HG03135 (cell line): Measurements from ENCODE around the gene KCNK18.
"Not testable (repeated sequence)": the region's sequence is repeated elsewhere in the genome, so short reads cannot be mapped to it uniquely, and the experiment has no call there.

Experiments
- ATAC-seq: cut with Tn5 transposase; IDR thresholded peaks from one replicate; pipeline ENCODE4 v1.9.1; 2021; ENCODE audit warnings: mild to moderate bottlenecking, moderate library complexity; ENCODE audit not compliant: unreplicated experiment

KCNK18 gene

GRCh38 chr10:117170244-117170643, 27.0 kb upstream of the KCNK18 start:
- ATAC-seq, result no peak

- ATAC-seq, result peak; percentile 85
Observed at GRCh38 chr10:117174439-117175214, 22.7 kb upstream of the KCNK18 start.

GRCh38 chr10:117175215-117175900, 21.9 kb upstream of the KCNK18 start:
- peak; percentile 37 for ATAC-seq

- peak; percentile 61 for ATAC-seq
Observed at GRCh38 chr10:117175901-117176534, 21.3 kb upstream of the KCNK18 start.

GRCh38 chr10:117178190-117178589, 19.1 kb upstream of the KCNK18 start:
- ATAC-seq, result no peak

- ATAC-seq, result no peak
Observed at GRCh38 chr10:117184296-117184695, 13.0 kb upstream of the KCNK18 start.

- no peak for ATAC-seq
Observed at GRCh38 chr10:117184821-117185220, 12.5 kb upstream of the KCNK18 start.

GRCh38 chr10:117185817-117186216, 11.5 kb upstream of the KCNK18 start:
- not testable (repeated sequence) for ATAC-seq

- ATAC-seq, result no peak
Observed at GRCh38 chr10:117186832-117187615, 10.3 kb upstream of the KCNK18 start.

GRCh38 chr10:117188371-117188770, 8.9 kb upstream of the KCNK18 start:
- ATAC-seq, result no peak

- ATAC-seq, result no peak
Observed at GRCh38 chr10:117189557-117189956, 7.7 kb upstream of the KCNK18 start.

GRCh38 chr10:117198088-117198487, 799 bp downstream of the KCNK18 start:
- ATAC-seq, result no peak

GRCh38 chr10:117201826-117202225, 4.5 kb downstream of the KCNK18 start:
- ATAC-seq, result no peak

- ATAC-seq, result no peak
Observed at GRCh38 chr10:117204316-117204715, 7.0 kb downstream of the KCNK18 start.

- no peak for ATAC-seq
Observed at GRCh38 chr10:117212176-117212575, 14.9 kb downstream of the KCNK18 start.

GRCh38 chr10:117214401-117214800, 17.1 kb downstream of the KCNK18 start:
- no peak for ATAC-seq

- no peak for ATAC-seq
Observed at GRCh38 chr10:117215079-117215478, 17.8 kb downstream of the KCNK18 start.

- ATAC-seq, result no peak
Observed at GRCh38 chr10:117216028-117216427, 18.7 kb downstream of the KCNK18 start.

- ATAC-seq, result peak; percentile 69
Observed at GRCh38 chr10:117216611-117217195, 19.4 kb downstream of the KCNK18 start.

- ATAC-seq, result peak; percentile 59
Observed at GRCh38 chr10:117217196-117217761, 20.0 kb downstream of the KCNK18 start.
